Gastrocnemius medialis (tissue), 4 donors: ENCODE measurements around the gene NFASC. TPM values are rescaled to one million over a fixed set of nuclear protein-coding genes. Genes with fewer than 3 reads are reported as not detected.

Source experiments
- ATAC-seq, 2 donors: fragments of 150-250 bp; one replicate each; pipeline ENCODE4 v1.9.1; 2016
- DNase-seq, 2 donors: peaks; one replicate each; pipeline ENCODE4 v3.0.0-alpha.2; 2019
- H3K27ac ChIP-seq, 4 donors: fragments of 200-600 bp; sonication (generic); 1 replicate in 1 of 4; 2 replicates in 3 of 4; pipeline ENCODE4 v1.5.1; 2016 to 2018; ENCODE audit warnings: mild to moderate bottlenecking in 2 of 4, moderate library complexity in 1 of 4
- H3K27me3 ChIP-seq, 3 donors: fragments of 200-600 bp; sonication (generic) in 2 of 3; 1 replicate in 1 of 3; 2 replicates in 2 of 3; pipeline versions ENCODE4 v1.5.1 to v1.6.0; 2016 to 2019; ENCODE audit warnings: mild to moderate bottlenecking in 1 of 3, moderate library complexity in 1 of 3
- H3K36me3 ChIP-seq, 2 donors: fragments of 200-600 bp; sonication (generic) in 1 of 2; one replicate each; pipeline ENCODE4 v1.5.1; 2017 to 2018
- H3K4me1 ChIP-seq, 2 donors: fragments of 200-600 bp; sonication (generic) in 1 of 2; one replicate each; pipeline ENCODE4 v1.5.1; 2016 to 2017; ENCODE audit warnings: mild to moderate bottlenecking in 2 of 2
- H3K4me3 ChIP-seq, 4 donors: fragments of 200-600 bp; sonication (generic) in 3 of 4; 1 replicate in 1 of 4; 2 replicates in 3 of 4; pipeline ENCODE4 v1.5.1; 2016 to 2019; ENCODE audit warnings: mild to moderate bottlenecking in 2 of 4
- H3K9me3 ChIP-seq, 3 donors: fragments of 200-600 bp; sonication (generic) in 2 of 3; 1 replicate in 1 of 3; 2 replicates in 2 of 3; pipeline ENCODE4 v1.5.1; 2016 to 2019
- CTCF ChIP-seq, 5 experiments: fragments of 450-650 bp in 3 of 5; fragments of 200-600 bp in 2 of 5; sonication (generic) in 2 of 5; IDR thresholded peaks in 4 of 5; conservative IDR thresholded peaks in 1 of 5; 1 replicate in 4 of 5; 2 replicates in 1 of 5; pipeline ENCODE4 v1.5.1; 2016 to 2019; ENCODE audit warnings: antibody characterized with exemption in 5 of 5, mild to moderate bottlenecking in 3 of 5, moderate library complexity in 3 of 5
- POLR2A ChIP-seq, 2 donors: fragments of 450-650 bp; IDR thresholded peaks; one replicate each; pipeline ENCODE4 v1.6.1; 2017; ENCODE audit warnings: antibody characterized with exemption in 2 of 2, mild to moderate bottlenecking in 2 of 2, moderate library complexity in 2 of 2
- in situ Hi-C, 4 donors: fragments of 200-750 bp; cut with MboI; loops; one replicate each; pipeline versions ENCODE4 v1.15.0 to v1.8.0; 2017; ENCODE audit warnings: low sequenced_read_pairs in 4 of 4
- intact Hi-C: fragments of 100-400 bp; cut with DNase I; formaldehyde crosslinking; loops from one replicate; pipeline ENCODE4 v1.15.1; 2023; ENCODE audit warnings: low total_unique reads
- total RNA-seq, 4 donors: library from RNA; depleted of rRNA; stranded (reverse); fragments of >200 nt; gene quantifications; one replicate each; pipeline versions ENCODE4 v1.1.0 to v1.2.3, GENCODE V29; 2016

Gene NFASC
- total RNA-seq, 4 donors from 2014 or later, result 0.75 to 4.7 (median 2.4) TPM

- ATAC-seq (no peak), DNase-seq (no peak)
- Histone ChIP-seq H3K9me3 (no peaks in the 10 kb centered on the region), H3K4me1 (peaks cover 0 to 14% of the 10 kb centered on the region in 2 donors), H3K4me3 (no peak overlapping the region), H3K27me3 (no peaks in the 10 kb centered on the region), H3K36me3 (no peaks in the 10 kb centered on the region), H3K27ac (peak overlapping the region in 2 of 4 donors; percentile 20 to 43)
- in situ Hi-C loops (no loop called here), intact Hi-C loops (no loop called here)
- TF ChIP-seq POLR2A (IDR thresholded peaks at IDR 0.05), result no peak
- TF ChIP-seq CTCF (IDR thresholded peaks at IDR 0.05 in 4 of 5, conservative IDR thresholded peaks at IDR 0.05 in 1 of 5), result no peak
Observed at GRCh38 chr1:204867666-204868339, 2.9 kb upstream of the NFASC start.

- in situ Hi-C loops (no loop called here), intact Hi-C loops (no loop called here)
- ATAC-seq (peak; percentile 66 to 70), DNase-seq (peak in 1 of 2 donors; percentile 19)
- TF ChIP-seq CTCF (IDR thresholded peaks at IDR 0.05 in 4 of 5, conservative IDR thresholded peaks at IDR 0.05 in 1 of 5) (no peak), POLR2A (IDR thresholded peaks at IDR 0.05) (no peak)
- H3K27ac ChIP-seq, result peak overlapping the region in 3 of 4 donors; percentile 9 to 43 (median 20)
- H3K9me3 ChIP-seq, result no peaks in the 10 kb centered on the region
- H3K27me3 ChIP-seq, result no peaks in the 10 kb centered on the region
- H3K4me1 ChIP-seq, result peaks cover 0 to 17% of the 10 kb centered on the region in 2 donors
- no peak overlapping the region for H3K4me3 ChIP-seq
- no peaks in the 10 kb centered on the region for H3K36me3 ChIP-seq
Observed at GRCh38 chr1:204868340-204868700, 2.3 kb upstream of the NFASC start.

- H3K4me1 ChIP-seq, result peaks cover 0 to 17% of the 10 kb centered on the region in 2 donors
Observed at GRCh38 chr1:204869097-204869496, 1.6 kb upstream of the NFASC start.

GRCh38 chr1:204871405-204872037, 859 bp downstream of the NFASC start:
- intact Hi-C loops, result no loop called here
- in situ Hi-C loops, result no loop called here
- ATAC-seq (no peak), DNase-seq (no peak)
- H3K4me3 ChIP-seq, result no peak overlapping the region
- peaks cover 0 to 17% of the 10 kb centered on the region in 2 donors for H3K4me1 ChIP-seq
- no peaks in the 10 kb centered on the region for H3K9me3 ChIP-seq
- TF ChIP-seq POLR2A (IDR thresholded peaks at IDR 0.05) (no peak), CTCF (IDR thresholded peaks at IDR 0.05 in 4 of 5, conservative IDR thresholded peaks at IDR 0.05 in 1 of 5) (no peak)
- peak overlapping the region in 2 of 4 donors; percentile 20 to 22 for H3K27ac ChIP-seq
- no peaks in the 10 kb centered on the region for H3K36me3 ChIP-seq
- H3K27me3 ChIP-seq, result no peaks in the 10 kb centered on the region

More at GRCh38 chr1:204869097-204869496, 1.6 kb upstream of the NFASC start:
- no peak for TF ChIP-seq POLR2A (IDR thresholded peaks at IDR 0.05)
- TF ChIP-seq CTCF (IDR thresholded peaks at IDR 0.05 in 4 of 5, conservative IDR thresholded peaks at IDR 0.05 in 1 of 5), result no peak
- no peaks in the 10 kb centered on the region for H3K27me3 ChIP-seq
- no peaks in the 10 kb centered on the region for H3K9me3 ChIP-seq
- no peak overlapping the region for H3K4me3 ChIP-seq
- intact Hi-C loops, result no loop called here
- no peak for ATAC-seq
- no peaks in the 10 kb centered on the region for H3K36me3 ChIP-seq
- no peak for DNase-seq
- no peak overlapping the region for H3K27ac ChIP-seq
- in situ Hi-C loops, result no loop called here
